Memory B cell (primary cell): ENCODE results near the gene OR2V2.
A peak's percentile ranks its signal among the peaks of the same experiment; 100 is the strongest.
"Not testable (repeated sequence)": the region's sequence is repeated elsewhere in the genome, so short reads cannot be mapped to it uniquely, and the experiment has no call there.

Source experiments
- ATAC-seq: fragments of 150-1000 bp; cut with Tn5 transposase; 2 replicates; pipeline ENCODE4 v1.10.0; 2021; ENCODE audit warnings: low read depth, mild to moderate bottlenecking, moderate library complexity
- DNase-seq, 2 donors: peaks; one replicate each; pipeline ENCODE4 v3.0.0; 2022; ENCODE audit warnings: low spot score in 2 of 2
- H3K27ac Mint-ChIP-seq: one replicate; pipeline ENCODE4 v1.8.0; 2022; ENCODE audit warnings: mild to moderate bottlenecking, moderate library complexity, mixed read lengths
- H3K27me3 Mint-ChIP-seq: one replicate; pipeline ENCODE4 v1.8.0; 2022; ENCODE audit warnings: mixed read lengths
- H3K36me3 Mint-ChIP-seq: one replicate; pipeline ENCODE4 v1.8.0; 2022; ENCODE audit warnings: mild to moderate bottlenecking, mixed read lengths
- H3K4me1 Mint-ChIP-seq: one replicate; pipeline ENCODE4 v1.8.0; 2022; ENCODE audit warnings: mixed read lengths
- H3K4me3 Mint-ChIP-seq: one replicate; pipeline ENCODE4 v1.8.0; 2022; ENCODE audit warnings: mild to moderate bottlenecking, moderate library complexity, mixed read lengths
- H3K9me3 Mint-ChIP-seq: one replicate; pipeline ENCODE4 v1.8.0; 2022; ENCODE audit warnings: mixed read lengths

The OR2V2 gene, protein sequence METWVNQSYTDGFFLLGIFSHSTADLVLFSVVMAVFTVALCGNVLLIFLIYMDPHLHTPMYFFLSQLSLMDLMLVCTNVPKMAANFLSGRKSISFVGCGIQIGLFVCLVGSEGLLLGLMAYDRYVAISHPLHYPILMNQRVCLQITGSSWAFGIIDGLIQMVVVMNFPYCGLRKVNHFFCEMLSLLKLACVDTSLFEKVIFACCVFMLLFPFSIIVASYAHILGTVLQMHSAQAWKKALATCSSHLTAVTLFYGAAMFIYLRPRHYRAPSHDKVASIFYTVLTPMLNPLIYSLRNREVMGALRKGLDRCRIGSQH

DNA sequence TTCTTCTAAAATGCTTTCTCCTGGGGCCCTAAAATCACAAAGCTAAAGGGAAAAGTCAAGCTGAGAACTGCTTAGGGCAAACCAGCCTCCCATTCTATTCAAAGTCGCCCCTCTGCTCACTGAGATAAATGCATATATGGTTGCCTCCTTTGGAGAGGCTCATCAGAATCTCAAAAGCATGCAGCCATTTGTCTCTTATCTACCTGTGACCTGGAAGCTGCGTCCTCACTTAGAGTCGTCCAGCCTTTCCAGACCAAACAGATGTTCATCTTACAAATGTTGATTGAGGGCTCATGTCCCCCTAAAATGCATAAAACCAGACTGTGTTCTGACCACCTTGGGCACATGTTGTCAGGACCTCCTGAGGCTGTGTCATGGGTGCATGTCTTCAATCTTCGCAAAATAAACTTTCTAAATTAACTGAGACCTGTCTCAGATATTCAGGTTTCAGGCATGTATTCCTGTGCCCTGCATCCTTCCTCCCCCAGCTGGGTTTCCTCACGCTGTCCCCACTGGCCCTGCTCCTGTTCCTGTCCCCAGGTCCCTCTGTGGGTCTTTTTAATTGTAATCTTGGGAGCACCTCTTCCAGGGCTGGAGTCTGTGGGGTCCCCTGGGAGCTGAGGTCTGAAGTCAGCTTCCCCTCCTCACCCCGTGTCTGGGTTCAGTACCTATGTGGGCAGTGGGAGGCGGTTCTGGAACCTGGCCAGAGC, at the start of gene OR2V2:
OR2V2 (plus strand) TSS at position 660 of the 710 bp plus-strand sequence. CDS start 7,357 bp downstream, outside the sequence.
- not testable (repeated sequence) for H3K36me3 Mint-ChIP-seq, H3K4me3 Mint-ChIP-seq, H3K9me3 Mint-ChIP-seq, H3K27ac Mint-ChIP-seq, H3K4me1 Mint-ChIP-seq, DNase-seq, ATAC-seq
- H3K27me3 Mint-ChIP-seq: peaks cover 31% of the 10 kb centered on the region

DNA sequence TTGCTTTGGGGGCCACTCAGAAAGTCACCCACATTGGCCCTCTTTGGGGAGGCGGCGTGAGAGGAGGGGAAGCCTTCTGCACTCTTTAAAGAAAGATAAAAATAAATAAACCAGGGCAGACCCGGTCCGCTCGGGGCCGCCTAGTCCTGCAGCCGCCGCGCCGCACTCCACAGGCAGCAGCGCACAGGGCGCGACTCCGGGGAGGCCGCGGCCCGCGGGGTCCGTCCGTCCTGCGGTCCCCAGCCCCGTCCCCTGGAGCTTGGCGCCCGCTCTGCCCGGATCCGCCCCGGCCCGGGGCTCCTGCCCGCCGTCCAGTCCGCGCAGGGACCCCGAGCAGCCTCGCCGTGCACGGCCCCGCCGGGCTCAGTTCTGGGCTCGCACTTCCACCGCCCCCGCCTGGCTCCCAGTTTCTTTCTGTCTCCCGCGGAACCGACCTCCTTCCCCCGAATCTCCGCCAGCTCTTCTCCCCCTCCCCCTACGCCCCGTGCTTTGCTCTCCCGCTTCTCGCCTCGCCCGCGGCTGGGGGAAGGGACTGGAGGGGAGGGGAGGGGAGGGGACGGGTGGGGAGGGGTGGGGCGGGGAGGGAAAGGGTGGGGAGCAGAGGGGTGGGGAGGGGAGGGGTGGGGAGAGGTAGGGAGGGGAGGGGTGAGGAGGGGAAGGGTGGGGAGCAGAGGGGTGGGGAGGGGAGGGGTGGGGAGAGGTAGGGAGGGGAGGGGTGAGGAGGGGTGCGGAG, 49.5 kb upstream of the OR2V2 start:
- ATAC-seq, DNase-seq, H3K4me1 Mint-ChIP-seq, H3K4me3 Mint-ChIP-seq, H3K9me3 Mint-ChIP-seq, H3K27ac Mint-ChIP-seq, H3K36me3 Mint-ChIP-seq: not testable (repeated sequence)
- H3K27me3 Mint-ChIP-seq: peaks cover 15% of the 10 kb centered on the region

DNA sequence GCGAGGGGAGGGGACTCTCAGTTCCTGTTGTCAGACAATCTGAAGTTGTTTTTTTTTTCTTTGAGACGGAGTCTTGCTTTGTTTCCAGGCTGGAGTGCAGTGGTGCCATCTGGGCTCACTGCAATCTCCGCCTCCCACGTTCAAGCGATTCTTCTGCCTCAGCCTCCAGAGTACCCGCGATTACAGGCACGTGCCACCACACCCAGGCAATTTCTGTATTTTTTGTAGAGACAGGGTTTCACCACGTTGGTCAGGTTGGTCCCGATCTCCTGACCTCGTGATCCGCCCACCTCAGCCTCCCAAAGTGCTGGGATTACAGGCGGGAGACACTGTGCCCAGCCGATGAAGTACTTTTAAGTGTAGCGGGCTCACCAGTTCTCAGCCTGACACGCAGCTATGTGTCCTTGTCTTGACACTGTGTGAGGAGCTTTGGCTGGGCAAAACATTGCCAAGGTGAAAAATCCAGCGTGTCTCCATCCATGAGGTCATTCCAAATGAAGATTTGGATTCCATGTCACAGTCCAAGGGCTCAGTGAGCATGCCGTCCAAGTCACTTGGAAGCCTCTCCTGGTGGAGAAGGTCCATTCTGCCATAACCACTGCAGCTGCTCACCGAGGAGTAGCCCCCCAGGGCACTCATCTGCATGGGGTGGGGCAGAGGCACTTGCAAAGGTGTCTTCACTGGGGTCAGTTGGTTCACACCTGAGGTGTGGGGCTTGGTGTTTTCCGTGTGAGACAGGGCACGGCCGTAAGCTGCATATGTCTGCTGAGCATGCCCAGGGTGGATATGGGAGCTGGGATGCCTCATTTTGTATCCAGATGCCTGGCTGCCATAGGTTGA, 48.4 kb upstream of the OR2V2 start:
- H3K4me1 Mint-ChIP-seq: no peaks in the 10 kb centered on the region
- H3K36me3 Mint-ChIP-seq: peaks cover under 1% of the 10 kb centered on the region
- DNase-seq (no peak), ATAC-seq (no peak)
- H3K27ac Mint-ChIP-seq: no peak overlapping the region
- no peak overlapping the region for H3K4me3 Mint-ChIP-seq
- H3K27me3 Mint-ChIP-seq: peaks cover 12% of the 10 kb centered on the region
- no peaks in the 10 kb centered on the region for H3K9me3 Mint-ChIP-seq

DNA sequence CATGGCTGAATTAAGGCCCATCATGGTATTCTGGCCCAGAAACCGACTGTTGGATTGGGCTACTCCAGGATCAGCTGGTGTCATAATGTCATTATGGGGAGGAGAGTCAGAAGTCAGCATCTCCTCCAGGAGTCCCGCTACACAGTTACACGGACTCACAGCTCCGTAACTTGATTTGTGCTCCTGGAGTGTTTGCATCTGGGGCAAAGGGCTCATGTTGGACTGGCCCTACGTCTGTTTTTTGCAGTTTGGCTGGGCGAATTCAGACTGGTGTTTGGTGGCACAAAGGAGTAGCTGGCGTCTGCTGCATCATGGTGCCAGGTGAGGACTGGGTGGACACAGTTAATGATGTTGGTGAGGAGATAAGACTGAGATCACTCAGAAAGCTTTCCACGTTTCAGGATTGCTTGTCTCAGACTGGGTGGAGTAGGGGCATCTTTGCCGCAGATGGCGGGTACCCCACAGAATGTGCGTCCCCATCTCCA, 47.7 kb upstream of the OR2V2 start:
- ATAC-seq (no peak), DNase-seq (peak in 1 of 2 donors; percentile 11)
- H3K9me3 Mint-ChIP-seq: peaks cover 1% of the 10 kb centered on the region
- H3K4me1 Mint-ChIP-seq: peaks cover 2% of the 10 kb centered on the region
- no peak overlapping the region for H3K4me3 Mint-ChIP-seq
- peaks cover 3% of the 10 kb centered on the region for H3K36me3 Mint-ChIP-seq
- H3K27ac Mint-ChIP-seq: peak overlapping the region; percentile 55
- peaks cover 16% of the 10 kb centered on the region for H3K27me3 Mint-ChIP-seq

DNA sequence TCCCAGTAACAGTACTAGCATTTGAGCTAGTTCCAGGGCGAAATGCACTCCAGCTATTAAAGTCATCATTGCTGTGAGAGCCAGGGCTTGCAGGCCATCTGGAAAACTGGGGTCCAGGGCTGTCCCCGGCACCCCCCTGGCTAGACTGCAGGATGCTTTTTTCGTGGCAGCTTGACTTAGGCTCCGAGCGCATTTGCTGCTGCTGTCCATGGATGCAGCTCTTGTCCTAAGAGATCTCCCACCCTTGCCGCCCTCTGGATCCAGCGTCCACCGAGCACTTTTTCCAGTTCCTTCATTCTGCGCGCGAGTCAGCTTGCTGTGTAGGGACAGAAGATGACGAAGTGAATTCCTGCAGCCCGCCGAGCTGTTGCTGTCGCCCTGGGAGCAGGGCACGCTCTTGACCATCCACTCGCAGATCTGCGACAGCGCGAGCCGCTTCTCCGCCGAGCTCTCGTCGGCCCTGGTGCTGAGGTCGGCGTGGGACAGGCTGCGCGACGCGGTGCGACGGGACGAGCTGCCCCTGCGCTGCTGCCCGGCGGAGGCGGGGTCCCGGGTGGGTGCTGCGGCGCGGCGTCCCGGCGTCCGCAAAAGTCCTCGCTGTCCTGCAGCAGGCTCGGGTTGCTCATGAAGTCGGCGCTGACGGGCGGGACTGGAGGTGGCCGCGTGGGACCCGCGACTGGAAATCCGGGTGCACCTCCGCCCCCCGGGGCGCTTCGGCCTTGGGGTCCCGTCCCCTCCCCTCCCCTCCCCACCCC, 47.1 kb upstream of the OR2V2 start:
- DNase-seq (peak in 1 of 2 donors; percentile 18), ATAC-seq (no peak)
- Mint-ChIP-seq H3K27ac (no peak overlapping the region), H3K36me3 (peaks cover 3% of the 10 kb centered on the region), H3K4me1 (peaks cover 4% of the 10 kb centered on the region), H3K9me3 (peaks cover 1% of the 10 kb centered on the region), H3K4me3 (no peak overlapping the region), H3K27me3 (peaks cover 14% of the 10 kb centered on the region)

DNA sequence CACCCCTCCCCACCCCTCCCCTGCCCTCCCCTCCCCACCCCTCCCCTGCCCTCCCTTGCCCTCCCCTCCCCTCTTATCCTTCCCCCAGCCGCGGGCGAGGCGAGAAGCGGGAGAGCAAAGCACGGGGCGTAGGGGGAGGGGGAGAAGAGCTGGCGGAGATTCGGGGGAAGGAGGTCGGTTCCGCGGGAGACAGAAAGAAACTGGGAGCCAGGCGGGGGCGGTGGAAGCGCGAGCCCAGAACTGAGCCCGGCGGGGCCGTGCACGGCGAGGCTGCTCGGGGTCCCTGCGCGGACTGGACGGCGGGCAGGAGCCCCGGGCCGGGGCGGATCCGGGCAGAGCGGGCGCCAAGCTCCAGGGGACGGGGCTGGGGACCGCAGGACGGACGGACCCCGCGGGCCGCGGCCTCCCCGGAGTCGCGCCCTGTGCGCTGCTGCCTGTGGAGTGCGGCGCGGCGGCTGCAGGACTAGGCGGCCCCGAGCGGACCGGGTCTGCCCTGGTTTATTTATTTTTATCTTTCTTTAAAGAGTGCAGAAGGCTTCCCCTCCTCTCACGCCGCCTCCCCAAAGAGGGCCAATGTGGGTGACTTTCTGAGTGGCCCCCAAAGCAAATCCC, 46.2 kb upstream of the OR2V2 start:
- H3K4me1 Mint-ChIP-seq, H3K36me3 Mint-ChIP-seq, H3K4me3 Mint-ChIP-seq, H3K9me3 Mint-ChIP-seq, H3K27ac Mint-ChIP-seq, ATAC-seq: not testable (repeated sequence)
- peak in 1 of 2 donors; percentile 7 for DNase-seq
- peaks cover 17% of the 10 kb centered on the region for H3K27me3 Mint-ChIP-seq

DNA sequence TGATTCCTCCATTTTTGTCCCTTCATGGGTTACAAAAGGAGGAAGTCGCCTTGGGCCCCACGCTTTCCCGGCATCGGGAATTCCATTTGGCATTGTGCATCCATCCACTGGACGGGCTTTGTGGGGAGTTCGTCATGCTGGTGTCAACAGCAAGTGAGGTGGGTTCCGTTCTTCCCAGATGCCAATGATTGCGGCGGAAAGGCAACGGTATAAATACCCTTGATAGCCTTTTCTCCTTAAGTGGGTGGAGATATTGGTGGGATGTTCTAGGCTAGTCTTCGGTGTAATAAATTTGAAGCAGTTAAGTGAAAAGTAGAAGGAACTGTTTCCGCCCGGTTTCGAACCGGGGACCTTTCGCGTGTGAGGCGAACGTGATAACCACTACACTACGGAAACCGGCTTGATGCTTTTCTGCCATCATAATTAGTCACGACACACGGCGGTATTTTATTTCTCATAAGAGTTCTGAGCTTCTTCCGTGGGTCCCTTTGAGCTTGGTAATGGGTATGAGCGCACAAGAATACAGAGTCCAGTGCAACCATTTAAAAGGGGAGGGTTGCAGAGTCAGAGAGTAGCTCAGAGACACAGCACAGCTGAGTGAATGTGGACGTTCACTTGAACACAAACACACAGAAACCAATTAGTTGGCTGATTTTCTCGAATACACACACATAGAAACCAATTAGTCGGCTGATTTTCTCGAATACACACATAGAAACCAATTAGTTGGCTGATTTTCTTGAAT, 45.3 kb upstream of the OR2V2 start:
- peaks cover 18% of the 10 kb centered on the region for H3K27me3 Mint-ChIP-seq
- not testable (repeated sequence) for H3K9me3 Mint-ChIP-seq, H3K36me3 Mint-ChIP-seq, H3K27ac Mint-ChIP-seq, H3K4me3 Mint-ChIP-seq, H3K4me1 Mint-ChIP-seq, ATAC-seq, DNase-seq

DNA sequence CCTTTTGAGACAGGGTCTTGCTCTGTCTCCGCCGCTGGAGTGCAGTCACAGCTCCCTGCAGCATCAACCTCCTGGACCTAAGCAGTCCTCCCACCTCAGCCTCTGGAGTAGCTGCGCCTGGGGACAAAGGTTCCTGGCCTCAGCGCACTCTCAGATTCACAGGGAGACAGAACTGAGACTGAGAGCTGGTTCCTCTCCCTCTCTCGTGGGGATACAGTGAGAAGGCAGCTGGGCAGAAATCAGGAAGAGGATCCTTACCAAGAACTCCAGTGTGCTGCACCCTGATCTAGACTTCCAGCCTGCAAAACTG, 43.2 kb upstream of the OR2V2 start:
- H3K9me3 Mint-ChIP-seq, H3K4me1 Mint-ChIP-seq, DNase-seq, ATAC-seq, H3K36me3 Mint-ChIP-seq: not testable (repeated sequence)
- H3K27me3 Mint-ChIP-seq: peaks cover 26% of the 10 kb centered on the region
- peak overlapping the region; percentile 57 for H3K4me3 Mint-ChIP-seq
- peak overlapping the region; percentile 73 for H3K27ac Mint-ChIP-seq

DNA sequence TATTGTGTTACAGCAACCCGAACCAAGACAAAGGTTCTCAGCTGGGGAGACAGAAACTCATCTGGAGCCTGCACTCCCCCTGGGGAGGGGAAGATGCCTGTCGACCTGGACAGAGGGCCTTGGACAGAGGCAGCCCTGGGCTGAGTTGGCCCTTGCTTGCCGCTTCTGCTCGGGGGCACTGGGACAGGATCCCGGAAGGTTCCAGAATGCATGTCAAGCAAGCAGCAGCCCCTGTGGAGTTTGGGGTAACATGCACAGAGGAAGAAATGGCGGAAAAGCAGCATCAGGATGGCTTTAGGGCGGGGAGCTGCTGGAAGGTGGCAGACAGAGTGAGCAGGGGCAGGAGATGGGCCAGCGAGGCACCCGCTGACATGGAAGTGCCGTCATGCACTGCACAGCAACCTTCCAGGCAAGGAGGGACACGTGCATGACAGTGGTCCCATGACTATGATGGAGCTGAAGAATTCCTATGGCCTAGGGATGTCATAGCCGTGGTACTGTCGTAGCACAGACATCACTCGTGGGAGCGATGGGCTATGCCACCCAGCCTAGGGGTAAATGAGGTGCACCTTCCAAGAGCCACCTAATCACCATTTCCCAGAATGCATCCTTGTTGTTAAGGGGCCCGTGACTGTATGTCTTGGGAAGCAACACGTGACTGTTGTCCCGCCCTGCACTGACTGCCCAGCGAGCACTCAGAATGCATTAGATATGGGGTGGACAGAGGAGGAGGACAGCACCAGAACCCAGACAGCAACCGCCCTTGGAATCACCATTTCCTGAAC, 42.6 kb upstream of the OR2V2 start:
- not testable (repeated sequence) for DNase-seq, H3K36me3 Mint-ChIP-seq, H3K4me1 Mint-ChIP-seq, ATAC-seq, H3K27ac Mint-ChIP-seq, H3K9me3 Mint-ChIP-seq
- H3K4me3 Mint-ChIP-seq: peak overlapping the region; percentile 57
- H3K27me3 Mint-ChIP-seq: peaks cover 29% of the 10 kb centered on the region

DNA sequence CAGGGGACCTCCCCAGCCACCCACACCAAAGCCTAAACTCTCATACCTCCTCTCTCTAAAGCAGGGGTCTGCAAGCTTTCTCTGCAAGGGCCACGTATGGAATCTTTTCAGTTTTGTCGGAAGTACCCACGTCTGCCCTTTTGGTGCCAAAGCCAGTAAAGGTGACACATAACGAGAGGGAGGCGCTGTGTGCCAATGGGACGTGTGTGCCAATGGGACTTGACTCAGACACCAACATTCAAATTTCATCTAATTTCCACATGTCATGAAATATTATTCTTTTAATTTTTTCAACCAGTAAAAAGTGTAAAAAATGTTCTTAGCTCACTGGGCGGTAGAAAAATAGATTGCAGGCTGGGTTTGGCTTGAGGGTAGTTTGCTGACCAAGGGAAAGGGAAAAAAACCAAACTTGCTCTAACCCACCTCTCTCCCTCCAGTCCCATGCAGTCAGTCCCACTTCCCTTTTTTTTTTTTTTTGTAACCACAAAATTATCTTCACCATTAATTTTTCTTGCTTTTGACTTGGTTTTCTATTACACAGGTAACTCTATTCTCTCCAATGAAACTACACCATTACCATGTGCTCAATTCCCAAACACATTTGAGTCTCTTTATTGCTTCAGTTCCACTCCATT, 41.9 kb upstream of the OR2V2 start:
- no peak overlapping the region for H3K27ac Mint-ChIP-seq
- peaks cover 1% of the 10 kb centered on the region for H3K9me3 Mint-ChIP-seq
- peaks cover 8% of the 10 kb centered on the region for H3K4me1 Mint-ChIP-seq
- peaks cover 3% of the 10 kb centered on the region for H3K36me3 Mint-ChIP-seq
- H3K4me3 Mint-ChIP-seq: no peak overlapping the region
- peaks cover 30% of the 10 kb centered on the region for H3K27me3 Mint-ChIP-seq
- no peak for DNase-seq
- ATAC-seq: no peak

DNA sequence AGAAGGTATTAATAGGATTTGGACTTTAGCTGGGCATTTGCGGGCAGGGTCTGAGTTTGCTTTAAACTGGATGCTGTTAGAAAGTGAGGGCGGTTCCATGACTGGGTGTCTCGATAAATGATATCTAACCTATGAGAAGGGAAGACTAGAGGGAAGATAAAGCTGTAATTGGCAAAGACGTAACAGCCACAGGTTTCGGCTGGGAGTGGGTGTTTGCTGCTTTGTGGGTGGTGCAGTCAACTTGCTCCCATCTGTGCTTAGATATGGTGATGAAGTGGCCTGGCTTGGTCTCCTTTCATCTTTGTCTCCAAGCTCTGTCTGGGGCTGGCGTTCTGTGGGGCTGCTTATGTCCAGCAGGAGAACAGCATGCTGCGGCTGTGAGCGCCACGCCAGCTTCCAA, 39.7 kb upstream of the OR2V2 start:
- H3K27me3 Mint-ChIP-seq: peaks cover 42% of the 10 kb centered on the region
- DNase-seq (no peak), ATAC-seq (no peak)
- H3K36me3 Mint-ChIP-seq: peaks cover 3% of the 10 kb centered on the region
- no peak overlapping the region for H3K4me3 Mint-ChIP-seq
- H3K27ac Mint-ChIP-seq: no peak overlapping the region
- peaks cover 8% of the 10 kb centered on the region for H3K4me1 Mint-ChIP-seq
- peaks cover 1% of the 10 kb centered on the region for H3K9me3 Mint-ChIP-seq
